Dendritic cell treated with granulocyte-macrophage colony-stimulating factor and Interleukin-4, amounts not matched to agents 40 ng/mL and 50 ng/mL, for 4 days (primary cell): Measurements from ENCODE around the gene KREMEN1.

Experiments
- H3K27ac Mint-ChIP-seq: one replicate; pipeline ENCODE4 v1.8.0; 2022; ENCODE audit warnings: mild to moderate bottlenecking, mixed read lengths
- H3K27me3 Mint-ChIP-seq: one replicate; pipeline ENCODE4 v1.8.0; 2022; ENCODE audit warnings: mild to moderate bottlenecking, mixed read lengths
- H3K36me3 Mint-ChIP-seq: one replicate; pipeline ENCODE4 v1.8.0; 2022; ENCODE audit warnings: low read depth, mixed read lengths
- H3K4me1 Mint-ChIP-seq: one replicate; pipeline ENCODE4 v1.8.0; 2022; ENCODE audit warnings: low read depth, mixed read lengths
- H3K4me3 Mint-ChIP-seq: one replicate; pipeline ENCODE4 v1.8.0; 2022; ENCODE audit warnings: mild to moderate bottlenecking, moderate library complexity, mixed read lengths
- H3K9me3 Mint-ChIP-seq: one replicate; pipeline ENCODE4 v1.8.0; 2022; ENCODE audit warnings: mixed read lengths
- intact Hi-C: fragments of 100-400 bp; cut with micrococcal nuclease; formaldehyde crosslinking; loops from one replicate; pipeline ENCODE4 v1.15.0; 2022

The KREMEN1 gene

GRCh38 chr22:29060251-29060869 is 12.5 kb upstream of the KREMEN1 start:
- peaks cover 48% of the 10 kb centered on the region for H3K27me3 Mint-ChIP-seq
- H3K4me3 Mint-ChIP-seq, result no peak overlapping the region
- no peak overlapping the region for H3K27ac Mint-ChIP-seq
- H3K4me1 Mint-ChIP-seq, result peaks cover 15% of the 10 kb centered on the region
- no peaks in the 10 kb centered on the region for H3K9me3 Mint-ChIP-seq
- intact Hi-C loops, result no loop called here
- H3K36me3 Mint-ChIP-seq, result no peaks in the 10 kb centered on the region

DNA sequence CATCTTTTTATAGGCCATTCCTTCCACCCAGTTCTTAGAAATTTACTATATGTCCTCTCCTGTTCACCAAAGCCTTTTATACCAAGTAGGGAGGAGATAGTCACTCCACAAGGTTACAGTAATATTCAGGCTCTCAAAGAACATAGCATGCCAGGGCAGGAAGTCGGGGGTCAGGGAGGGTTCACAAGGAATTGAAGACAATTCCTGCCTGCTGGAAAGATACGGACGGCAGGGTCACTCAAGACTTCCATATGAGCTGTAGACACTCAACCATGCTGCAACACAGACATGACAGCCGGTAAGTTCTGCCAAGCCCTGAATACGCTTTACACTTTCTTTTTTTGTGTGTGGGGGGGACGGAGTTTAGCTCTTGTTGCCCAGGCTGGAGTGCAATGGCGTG is 11.9 kb upstream of the KREMEN1 start:
- Mint-ChIP-seq H3K9me3 (no peaks in the 10 kb centered on the region), H3K36me3 (no peaks in the 10 kb centered on the region), H3K27me3 (peaks cover 52% of the 10 kb centered on the region), H3K4me3 (no peak overlapping the region), H3K4me1 (peaks cover 21% of the 10 kb centered on the region), H3K27ac (no peak overlapping the region)
- intact Hi-C loops, result no loop called here

DNA sequence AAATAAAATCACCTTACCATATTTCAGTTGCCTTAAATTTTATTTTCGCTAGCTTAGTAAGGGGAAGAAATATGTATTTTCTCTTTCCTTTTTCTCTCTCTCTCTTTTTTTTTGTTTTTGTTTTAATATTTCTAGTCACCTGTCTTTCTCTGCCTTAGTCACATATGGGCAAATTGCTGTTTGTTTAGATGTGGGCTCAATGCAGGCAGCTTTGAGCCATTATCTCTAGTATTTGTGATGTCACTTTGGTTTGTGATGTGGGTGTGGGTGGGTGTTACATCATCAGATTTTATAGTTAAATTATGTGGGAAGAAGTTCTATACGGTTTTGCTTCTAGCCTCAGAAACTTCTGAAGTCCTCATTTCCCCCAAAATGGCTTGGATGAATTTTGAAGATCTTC is 11.1 kb upstream of the KREMEN1 start, which contains the start of gene C22orf31:
Gene C22orf31 (minus strand): TSS at position 59 of the 400 bp plus-strand sequence. CDS start 39 bp downstream, at position 20.
- no peak within 1 kb of the TSS for H3K27ac Mint-ChIP-seq
- intact Hi-C loops, result no loop called here
- H3K9me3 Mint-ChIP-seq, result no peaks in the 10 kb centered on the region
- H3K27me3 Mint-ChIP-seq, result peaks cover 58% of the 10 kb centered on the region
- H3K4me3 Mint-ChIP-seq, result no peak within 1 kb of the TSS
- H3K4me1 Mint-ChIP-seq, result peaks cover 23% of the 10 kb centered on the region
- no peaks in the 10 kb centered on the region for H3K36me3 Mint-ChIP-seq

DNA sequence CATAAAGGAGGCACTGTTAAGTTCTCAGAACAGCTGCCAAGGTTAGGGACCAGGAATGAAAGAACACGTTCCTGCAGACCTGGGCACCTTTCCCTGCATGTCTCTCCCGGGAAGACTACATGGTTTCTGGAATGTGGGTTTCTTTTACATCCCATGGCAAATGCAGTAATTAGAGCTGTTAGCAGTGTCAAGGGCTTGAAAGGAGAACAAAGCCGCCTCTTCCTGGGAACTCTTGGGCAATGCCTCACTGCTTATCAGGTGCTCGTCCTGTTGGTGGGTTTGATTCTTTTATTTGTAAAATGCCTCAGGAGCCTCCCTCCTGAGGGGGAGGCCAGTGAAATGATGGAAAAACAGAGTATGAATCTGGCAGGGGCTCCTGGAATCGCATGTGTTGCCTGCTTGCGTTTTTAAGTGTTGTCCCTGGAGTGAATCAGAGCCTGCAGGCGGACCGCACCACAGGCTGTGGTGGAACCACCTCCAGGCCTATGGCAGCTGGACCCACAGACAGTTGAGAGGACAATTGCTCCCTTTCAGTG is 10.5 kb upstream of the KREMEN1 start:
- no peaks in the 10 kb centered on the region for H3K9me3 Mint-ChIP-seq
- peaks cover 23% of the 10 kb centered on the region for H3K4me1 Mint-ChIP-seq
- H3K36me3 Mint-ChIP-seq, result no peaks in the 10 kb centered on the region
- H3K27ac Mint-ChIP-seq, result no peak overlapping the region
- peaks cover 61% of the 10 kb centered on the region for H3K27me3 Mint-ChIP-seq
- intact Hi-C loops, result no loop called here
- no peak overlapping the region for H3K4me3 Mint-ChIP-seq

- H3K27me3 Mint-ChIP-seq, result peaks cover 78% of the 10 kb centered on the region
- no peak overlapping the region for H3K27ac Mint-ChIP-seq
- H3K36me3 Mint-ChIP-seq, result no peaks in the 10 kb centered on the region
- intact Hi-C loops, result no loop called here
- no peak overlapping the region for H3K4me3 Mint-ChIP-seq
- peaks cover 18% of the 10 kb centered on the region for H3K4me1 Mint-ChIP-seq
- H3K9me3 Mint-ChIP-seq, result no peaks in the 10 kb centered on the region
These were observed 7.2 kb upstream of the KREMEN1 start for GRCh38 chr22:29065468-29066190.

GRCh38 chr22:29069463-29069862 is 3.4 kb upstream of the KREMEN1 start:
- no peak overlapping the region for H3K4me3 Mint-ChIP-seq
- H3K27ac Mint-ChIP-seq, result no peak overlapping the region

GRCh38 chr22:29070490-29070889 is 2.3 kb upstream of the KREMEN1 start:
- Mint-ChIP-seq H3K36me3 (no peaks in the 10 kb centered on the region), H3K9me3 (no peaks in the 10 kb centered on the region), H3K27ac (no peak overlapping the region), H3K4me1 (peaks cover 37% of the 10 kb centered on the region), H3K27me3 (peaks cover 86% of the 10 kb centered on the region), H3K4me3 (peak overlapping the region; percentile 73)
- intact Hi-C loops, result loop anchor here (5.0 kb wide), 1 partner anchor 82 kb away; no protein-coding TSS in a partner anchor

More at GRCh38 chr22:29069463-29069862, 3.4 kb upstream of the KREMEN1 start:
- peaks cover 80% of the 10 kb centered on the region for H3K27me3 Mint-ChIP-seq
- no peaks in the 10 kb centered on the region for H3K36me3 Mint-ChIP-seq
- no peaks in the 10 kb centered on the region for H3K9me3 Mint-ChIP-seq
- H3K4me1 Mint-ChIP-seq, result peaks cover 39% of the 10 kb centered on the region
- intact Hi-C loops, result no loop called here

- Mint-ChIP-seq H3K27me3 (peaks cover 87% of the 10 kb centered on the region), H3K36me3 (no peaks in the 10 kb centered on the region), H3K4me3 (peak overlapping the region; percentile 76), H3K9me3 (no peaks in the 10 kb centered on the region), H3K27ac (peak overlapping the region; percentile 39), H3K4me1 (peaks cover 30% of the 10 kb centered on the region)
- intact Hi-C loops, result loop anchor here (5.0 kb wide), 1 partner anchor 81 kb away; no protein-coding TSS in a partner anchor
These were observed 1.4 kb upstream of the KREMEN1 start for GRCh38 chr22:29071261-29072045.

DNA sequence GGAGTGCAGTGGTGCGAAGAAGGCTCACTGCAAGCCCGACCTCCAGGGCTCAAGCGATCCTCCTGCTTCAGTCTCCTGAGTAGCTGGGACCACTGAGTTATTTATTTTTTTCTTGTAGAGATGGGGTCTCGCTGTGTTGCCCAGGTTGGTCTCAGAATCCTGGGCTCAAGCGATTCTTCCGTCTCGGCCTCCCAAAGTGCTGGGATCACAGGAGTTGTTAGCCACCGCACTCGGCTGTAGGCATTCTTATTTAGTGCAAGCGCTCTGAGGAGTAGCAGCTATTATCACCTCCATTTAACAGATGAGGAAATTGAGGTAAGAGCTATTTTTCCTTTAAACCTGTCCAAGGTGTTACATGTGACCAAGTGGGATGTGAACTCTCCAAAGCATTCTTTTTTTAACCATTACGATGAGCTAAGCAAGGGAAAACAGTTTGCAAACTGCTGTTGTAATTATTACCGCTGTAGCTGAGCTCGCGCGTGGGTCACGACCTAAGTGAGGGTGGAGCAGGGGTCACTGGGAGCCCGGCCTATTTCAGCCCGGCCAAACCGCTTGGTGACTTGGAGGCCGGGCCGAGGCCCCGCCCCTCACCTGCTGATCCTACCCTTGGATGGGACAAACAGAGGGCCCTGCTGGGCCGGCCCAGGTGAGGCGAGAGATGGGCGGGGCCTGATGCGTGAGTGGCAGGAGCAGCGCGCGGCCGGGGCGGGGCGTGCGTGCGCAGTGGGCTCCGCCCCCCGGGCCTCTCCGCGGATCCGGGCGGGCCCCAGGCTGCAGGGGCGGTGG is 449 bp upstream of the KREMEN1 start:
- intact Hi-C loops, result loop anchor here (5.0 kb wide), 1 partner anchor 80 kb away; no protein-coding TSS in a partner anchor
- H3K4me3 Mint-ChIP-seq, result peak overlapping the region; percentile 76
- peaks cover 30% of the 10 kb centered on the region for H3K4me1 Mint-ChIP-seq
- H3K36me3 Mint-ChIP-seq, result no peaks in the 10 kb centered on the region
- H3K9me3 Mint-ChIP-seq, result no peaks in the 10 kb centered on the region
- no peak overlapping the region for H3K27ac Mint-ChIP-seq
- H3K27me3 Mint-ChIP-seq, result peaks cover 82% of the 10 kb centered on the region

- Mint-ChIP-seq H3K4me1 (peaks cover 30% of the 10 kb centered on the region), H3K4me3 (peak overlapping the region; percentile 72), H3K36me3 (no peaks in the 10 kb centered on the region), H3K9me3 (no peaks in the 10 kb centered on the region), H3K27me3 (peaks cover 73% of the 10 kb centered on the region), H3K27ac (peak overlapping the region; percentile 57)
- intact Hi-C loops, result loop anchor here (5.0 kb wide), 1 partner anchor 79 kb away; no protein-coding TSS in a partner anchor
These were observed 912 bp downstream of the KREMEN1 start for GRCh38 chr22:29073618-29074275.

DNA sequence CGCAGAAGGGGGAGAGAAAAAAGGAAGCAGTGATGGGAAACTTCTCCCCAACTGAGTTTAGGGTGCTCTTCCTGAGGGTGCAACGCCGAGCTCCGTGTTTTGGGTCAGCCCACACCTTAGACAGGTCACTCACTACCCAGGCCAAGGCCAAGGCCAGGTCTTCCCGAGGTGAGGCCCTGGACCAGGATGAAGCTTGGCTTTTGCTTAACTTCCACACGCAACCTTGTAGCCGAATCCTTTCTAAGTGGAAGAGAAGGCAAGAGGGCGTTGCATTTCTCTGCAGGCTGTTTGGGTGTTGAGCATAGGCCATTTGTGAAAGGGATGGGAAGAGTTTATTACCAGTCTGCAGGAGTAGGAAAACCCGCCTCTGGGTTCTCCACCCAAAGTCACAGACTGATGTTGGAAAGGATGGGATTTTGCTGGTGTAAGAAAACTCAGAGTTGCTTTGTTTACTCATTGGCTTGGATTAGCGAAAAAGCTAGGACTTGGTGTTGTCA is 1.5 kb downstream of the KREMEN1 start:
- Mint-ChIP-seq H3K27me3 (peaks cover 68% of the 10 kb centered on the region), H3K4me3 (peak overlapping the region; percentile 72), H3K36me3 (no peaks in the 10 kb centered on the region), H3K9me3 (no peaks in the 10 kb centered on the region), H3K27ac (peak overlapping the region; percentile 57), H3K4me1 (peaks cover 30% of the 10 kb centered on the region)
- intact Hi-C loops, result loop anchor here (5.0 kb wide), 1 partner anchor 78 kb away; no protein-coding TSS in a partner anchor

DNA sequence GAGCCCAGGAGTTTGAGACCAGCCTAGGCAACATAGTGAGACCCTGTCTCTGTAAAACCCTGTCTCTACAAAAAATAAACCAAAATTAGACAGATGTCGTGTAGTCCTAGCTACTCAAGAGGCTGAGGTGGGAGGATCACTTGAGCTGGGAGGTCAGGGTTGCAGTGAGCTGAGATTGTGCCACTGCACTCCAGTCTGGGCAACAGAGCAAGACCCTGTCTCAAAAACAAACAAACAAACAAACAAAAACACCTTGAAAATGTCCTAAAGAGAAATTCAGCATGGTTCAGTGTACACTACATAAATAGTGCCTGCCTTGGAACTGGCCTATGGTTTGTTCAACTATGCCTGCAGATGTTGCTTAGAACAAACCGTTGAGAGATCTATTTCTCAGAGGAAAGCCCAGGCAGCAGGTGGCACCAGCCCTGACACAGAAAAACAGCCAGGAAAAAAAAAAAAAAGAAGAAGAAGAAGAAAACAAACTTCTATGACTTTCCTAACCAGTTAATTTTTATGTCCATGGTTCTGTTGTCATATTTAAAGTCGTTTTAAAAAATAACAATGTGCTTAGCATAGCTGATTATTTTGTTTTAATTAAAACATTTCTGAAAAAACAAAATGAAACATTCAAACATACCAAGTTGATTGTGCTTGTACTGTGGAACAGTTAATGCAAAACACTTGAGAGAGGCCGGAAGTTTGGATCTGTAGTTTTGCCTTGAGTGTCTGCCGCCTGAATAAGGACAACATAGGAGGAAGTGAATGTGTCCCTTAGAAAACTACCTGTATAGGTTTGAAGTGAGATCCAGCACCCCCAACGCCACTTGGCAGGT is 5.4 kb downstream of the KREMEN1 start:
- H3K27me3 Mint-ChIP-seq, result peaks cover 33% of the 10 kb centered on the region
- no peak overlapping the region for H3K4me3 Mint-ChIP-seq
- intact Hi-C loops, result no loop called here
- no peak overlapping the region for H3K27ac Mint-ChIP-seq
- peaks cover 10% of the 10 kb centered on the region for H3K4me1 Mint-ChIP-seq
- no peaks in the 10 kb centered on the region for H3K9me3 Mint-ChIP-seq
- no peaks in the 10 kb centered on the region for H3K36me3 Mint-ChIP-seq
